ENCODE data around the gene CCDC88B.

- TF ChIP-seq POLR2A (IDR thresholded peaks at IDR 0.05) (no peak), CTCF (IDR thresholded peaks at IDR 0.05) (no peak)
Measured at GRCh38 chr11:64367931-64368672, 28.1 kb downstream of the CCDC88B start.

Data from testis (tissue), 2 donors.